SK-N-SH (cell line): ENCODE results near the gene CLPTM1L. TPM values are rescaled to one million over a fixed set of nuclear protein-coding genes. Genes with fewer than 3 reads are reported as not detected.
A peak's percentile ranks its signal among the peaks of the same experiment; 100 is the strongest.
"Not testable (repeated sequence)": the region's sequence is repeated elsewhere in the genome, so short reads cannot be mapped to it uniquely, and the experiment has no call there.

Experiments used
- CTCF ChIA-PET: fragments of 300-600, 350-600 bp; formaldehyde crosslinking; extraction: SDS; loops from one replicate; lab custom pipeline; 2021; lab: Yijun Ruan, JAX
- POLR2A ChIA-PET: fragments of 350-600 bp; sonication (Branson Sonifier 250); formaldehyde crosslinking; extraction: SDS; loops from one replicate; lab custom pipeline; 2020; ENCODE audit warnings: antibody characterized with exemption, inconsistent platforms; lab: Yijun Ruan, JAX
- DNase-seq: peaks from one replicate; pipeline ENCODE4 v3.0.0; 2012
- H2AFZ ChIP-seq: fragments of 200-600 bp; sonication (generic); 2 replicates; pipeline ENCODE4 v1.8.1; 2016; ENCODE audit warnings: antibody characterized with exemption, mild to moderate bottlenecking, low read depth
- H3F3A ChIP-seq: fragments of 200-600 bp; sonication (generic); replicated peaks from 2 replicates; pipeline ENCODE3; 2016; ENCODE audit warnings: antibody characterized with exemption, mild to moderate bottlenecking; ENCODE audit not compliant: insufficient read depth
- H3K27ac ChIP-seq, 2 experiments: fragments of 200-500 bp in 1 of 2; fragments of 200-600 bp in 1 of 2; sonication (Bioruptor generic) in 1 of 2; sonication (generic), shearing (Covaris generic) in 1 of 2; 2 replicates each; pipeline versions ENCODE4 v1.5.1 to v1.6.1; 2014 to 2016; ENCODE audit warnings: low read depth in 2 of 2, inconsistent platforms in 1 of 2, low read length in 1 of 2, mild to moderate bottlenecking in 1 of 2, mixed read lengths in 1 of 2
- H3K27me3 ChIP-seq: fragments of 200-600 bp; sonication (generic), shearing (Covaris generic); 2 replicates; pipeline ENCODE4 v1.6.1; 2016; ENCODE audit warnings: mixed run types; ENCODE audit not compliant: insufficient read depth
- H3K36me3 ChIP-seq, 2 experiments: fragments of 200-500 bp in 1 of 2; fragments of 200-600 bp in 1 of 2; sonication (Bioruptor generic) in 1 of 2; sonication (generic) in 1 of 2; replicated peaks in 1 of 2; 2 replicates each; pipeline versions ENCODE3 to v1.5.1; 2014 to 2016; ENCODE audit warnings: low read length in 1 of 2, mild to moderate bottlenecking in 1 of 2; ENCODE audit not compliant: insufficient read depth in 2 of 2, control insufficient read depth in 1 of 2
- H3K4me1 ChIP-seq, 2 experiments: fragments of 200-500 bp in 1 of 2; fragments of 200-600 bp in 1 of 2; sonication (Bioruptor generic) in 1 of 2; sonication (generic), shearing (Covaris generic) in 1 of 2; 2 replicates each; pipeline versions ENCODE4 v1.5.1 to v1.6.1; 2014 to 2016; ENCODE audit warnings: low read depth in 1 of 2, low read length in 1 of 2, mixed run types in 1 of 2; ENCODE audit not compliant: insufficient read depth in 2 of 2, control insufficient read depth in 1 of 2
- H3K4me2 ChIP-seq: fragments of 200-600 bp; sonication (generic), shearing (Covaris generic); 2 replicates; pipeline ENCODE4 v1.6.1; 2017; ENCODE audit warnings: mixed run types
- H3K4me3 ChIP-seq, 2 experiments: fragments of 200-500 bp in 1 of 2; fragments of 200-600 bp in 1 of 2; sonication (Bioruptor generic) in 1 of 2; sonication (generic), shearing (Covaris generic) in 1 of 2; 2 replicates each; pipeline versions ENCODE4 v1.5.1 to v1.8.1; 2014 to 2016; ENCODE audit warnings: low read depth in 2 of 2, inconsistent platforms in 1 of 2, low read length in 1 of 2, mild to moderate bottlenecking in 1 of 2, mixed read lengths in 1 of 2, moderate library complexity in 1 of 2
- H3K79me2 ChIP-seq: fragments of 200-600 bp; sonication (generic); 2 replicates; pipeline ENCODE4 v1.8.1; 2017; ENCODE audit warnings: mild to moderate bottlenecking; ENCODE audit not compliant: insufficient read depth
- H3K9ac ChIP-seq: fragments of 200-600 bp; sonication (generic); 2 replicates; pipeline ENCODE4 v1.6.1; 2017; ENCODE audit warnings: mixed run types
- H3K9me2 ChIP-seq: fragments of 200-600 bp; sonication (generic); 2 replicates; pipeline ENCODE4 v1.6.1; 2017; ENCODE audit warnings: mixed run types
- H3K9me3 ChIP-seq: fragments of 200-600 bp; sonication (generic); 2 replicates; pipeline ENCODE4 v1.6.1; 2017; ENCODE audit warnings: mixed run types, mild to moderate bottlenecking, moderate library complexity
- H4K20me1 ChIP-seq: fragments of 200-600 bp; sonication (generic); 2 replicates; pipeline ENCODE4 v1.6.1; 2017; ENCODE audit warnings: mild to moderate bottlenecking, mixed run types; ENCODE audit not compliant: insufficient read depth
- EP300 ChIP-seq, 2 experiments: IDR thresholded peaks; 2 replicates each; pipeline versions ENCODE4 v1.4.0 to v1.6.1; 2012; ENCODE audit warnings: borderline replicate concordance in 1 of 2, low read depth in 1 of 2, low read length in 1 of 2
- EZH2phosphoT487 ChIP-seq: fragments of 200-600 bp; sonication (generic); IDR thresholded peaks from 2 replicates; pipeline ENCODE4 v1.6.1; 2017; ENCODE audit warnings: low read depth, mixed run types, mild to moderate bottlenecking, antibody characterized with exemption, moderate library complexity, borderline replicate concordance
- POLR2AphosphoS5 ChIP-seq: IDR thresholded peaks from 2 replicates; pipeline ENCODE4 v1.6.1; 2012; ENCODE audit warnings: low read depth, low read length
- RAD21 ChIP-seq: IDR thresholded peaks from 2 replicates; pipeline ENCODE4 v1.6.1; 2012; ENCODE audit warnings: mild to moderate bottlenecking, low read length
- REST ChIP-seq: IDR thresholded peaks from 2 replicates; pipeline ENCODE4 v1.6.1; 2012; ENCODE audit warnings: mild to moderate bottlenecking, low read depth, low read length, moderate library complexity
- RXRA ChIP-seq: IDR thresholded peaks from 2 replicates; pipeline ENCODE4 v1.4.0; 2012; ENCODE audit warnings: low read depth, mild to moderate bottlenecking, borderline replicate concordance
- TAF1 ChIP-seq: IDR thresholded peaks from 2 replicates; pipeline ENCODE4 v1.6.1; 2012; ENCODE audit warnings: low read depth, mild to moderate bottlenecking, low read length, moderate library complexity, borderline replicate concordance
- TEAD4 ChIP-seq: IDR thresholded peaks from 2 replicates; pipeline ENCODE4 v1.4.0; 2012; ENCODE audit warnings: mild to moderate bottlenecking, borderline replicate concordance; ENCODE audit not compliant: insufficient read depth
- USF1 ChIP-seq: IDR thresholded peaks from 2 replicates; pipeline ENCODE4 v1.4.0; 2012; ENCODE audit warnings: low read depth, borderline replicate concordance
- WGBS: methylation state at CpG from one replicate; pipeline ENCODE4 v1.1.6; 2017; ENCODE audit warnings: low lambda C conversion rate; 5-methylcytosine and 5-hydroxymethylcytosine counted together
- polyA plus RNA-seq, 3 experiments: library from polyadenylated mRNA; depleted of rRNA; stranded (reverse); fragments of >200 nt; gene quantifications; 2 replicates each; pipeline ENCODE4 v1.2.3, GENCODE V29; 2012

CLPTM1L gene
- polyA plus RNA-seq, 1 of the 3 experiments (the other 2 are of a cell fraction) = 202 TPM

GRCh38 chr5:1326901-1327756 lies 17.8 kb downstream of the CLPTM1L start:
- Histone ChIP-seq H3K4me2 (peak overlapping the region; percentile 8; the same call in 1 of the 2 replicates), H3F3A (peaks cover 28% of the 10 kb centered on the region), H3K36me3 (peaks cover 15 to 61% of the 10 kb centered on the region in 2 experiments)
- POLR2A ChIA-PET = interaction anchor here (0.6 to 1.2 kb wide), 4 partner anchors 9 to 655 kb away, joined by 3 to 7 read pairs (median 4); no protein-coding TSS in a partner anchor
- DNase-seq, H3K27me3 ChIP-seq, H3K4me3 ChIP-seq, H3K9me3 ChIP-seq, CTCF ChIA-PET, H2AFZ ChIP-seq, H3K9ac ChIP-seq, H4K20me1 ChIP-seq, H3K9me2 ChIP-seq, H3K79me2 ChIP-seq, H3K27ac ChIP-seq, H3K4me1 ChIP-seq: not testable (repeated sequence)
- 51% methylated on average over 6 of the region's 6 CpGs for WGBS

- 71% methylated on average over 5 of the region's 5 CpGs for WGBS
- CTCF ChIA-PET = not testable (repeated sequence)
- POLR2A ChIA-PET = interaction anchor here (1.2 kb wide), 1 partner anchor 8 kb away, joined by 4 read pairs; no protein-coding TSS in a partner anchor
Observed at GRCh38 chr5:1326532-1326875, 18.4 kb downstream of the CLPTM1L start.

GRCh38 chr5:1325870-1326531 lies 18.9 kb downstream of the CLPTM1L start:
- H4K20me1 ChIP-seq = no peaks in the 10 kb centered on the region
- no peak for DNase-seq
- no peaks in the 10 kb centered on the region; the same call in 1 of the 2 replicates for H3K79me2 ChIP-seq
- no peaks in the 10 kb centered on the region for H3K9me3 ChIP-seq
- no peak overlapping the region for H3K9ac ChIP-seq
- H3F3A ChIP-seq = peaks cover 28% of the 10 kb centered on the region
- 62% methylated on average over 14 of the region's 22 CpGs for WGBS
- H2AFZ ChIP-seq = no peak overlapping the region
- H3K4me1 ChIP-seq = no peaks in the 10 kb centered on the region
- CTCF ChIA-PET = no interaction called here
- TF ChIP-seq REST (no peak), EP300 (IDR thresholded peaks at IDR 0.05; ENCODE audit: borderline replicate concordance in 1 of 2, low read depth in 1 of 2, low read length in 1 of 2) (no peak), RXRA (no peak), TEAD4 (no peak), TAF1 (no peak), POLR2AphosphoS5 (no peak), USF1 (no peak), EZH2phosphoT487 (no peak), RAD21 (no peak)
- H3K4me3 ChIP-seq = no peak overlapping the region
- no peak overlapping the region for H3K4me2 ChIP-seq
- H3K27me3 ChIP-seq = no peaks in the 10 kb centered on the region
- peaks cover 9 to 61% of the 10 kb centered on the region in 2 experiments for H3K36me3 ChIP-seq
- no peaks in the 10 kb centered on the region for H3K9me2 ChIP-seq
- POLR2A ChIA-PET = interaction anchor here (1.2 kb wide), 1 partner anchor 8 kb away, joined by 4 read pairs; no protein-coding TSS in a partner anchor
- H3K27ac ChIP-seq = no peak overlapping the region

More at GRCh38 chr5:1326532-1326875, 18.4 kb downstream of the CLPTM1L start:
- not testable (repeated sequence) for H4K20me1 ChIP-seq, H3K9ac ChIP-seq, H3K27ac ChIP-seq, H3K27me3 ChIP-seq, H3K9me3 ChIP-seq, H3K4me2 ChIP-seq, H3K79me2 ChIP-seq, H3K9me2 ChIP-seq, H3K4me1 ChIP-seq, H2AFZ ChIP-seq, H3K4me3 ChIP-seq, DNase-seq
- H3K36me3 ChIP-seq = peaks cover 9 to 61% of the 10 kb centered on the region in 2 experiments
- peaks cover 28% of the 10 kb centered on the region for H3F3A ChIP-seq
